ENCODE results near the gene SSBP2.
"Not testable (repeated sequence)": the region's sequence is repeated elsewhere in the genome, so short reads cannot be mapped to it uniquely, and the experiment has no call there.

Gene SSBP2

GRCh38 chr5:81717226-81717625 lies 33.7 kb downstream of the SSBP2 start:
- no peak for DNase-seq (ENCODE audit: low read depth)
- TF ChIP-seq CTCF (IDR thresholded peaks at IDR 0.05; ENCODE audit: low read depth, low read length, missing control alignments): no peak
- no peak overlapping the region for H3K4me3 ChIP-seq (ENCODE audit: low read depth, low read length)

- H3K4me3 ChIP-seq (ENCODE audit: low read depth, low read length); DNase-seq (ENCODE audit: low read depth): not testable (repeated sequence)
Measured at GRCh38 chr5:81714076-81714475, 36.8 kb downstream of the SSBP2 start.

GRCh38 chr5:81708889-81709288 lies 42.0 kb downstream of the SSBP2 start:
- H3K4me3 ChIP-seq (ENCODE audit: low read depth, low read length): no peak overlapping the region
- no peak for DNase-seq (ENCODE audit: low read depth)
- TF ChIP-seq CTCF (IDR thresholded peaks at IDR 0.05; ENCODE audit: low read depth, low read length, missing control alignments): no peak

GRCh38 chr5:81703840-81704239 lies 47.1 kb downstream of the SSBP2 start:
- no peak for TF ChIP-seq CTCF (IDR thresholded peaks at IDR 0.05; ENCODE audit: low read depth, low read length, missing control alignments)
- no peak for DNase-seq (ENCODE audit: low read depth)
- no peak overlapping the region for H3K4me3 ChIP-seq (ENCODE audit: low read depth, low read length)

- no peak overlapping the region for H3K4me3 ChIP-seq (ENCODE audit: low read depth, low read length)
- TF ChIP-seq CTCF (IDR thresholded peaks at IDR 0.05; ENCODE audit: low read depth, low read length, missing control alignments): no peak
- no peak for DNase-seq (ENCODE audit: low read depth)
Measured at GRCh38 chr5:81700166-81700565, 50.7 kb downstream of the SSBP2 start.

GRCh38 chr5:81698813-81699212 lies 52.1 kb downstream of the SSBP2 start:
- no peak overlapping the region for H3K4me3 ChIP-seq (ENCODE audit: low read depth, low read length)
- no peak for TF ChIP-seq CTCF (IDR thresholded peaks at IDR 0.05; ENCODE audit: low read depth, low read length, missing control alignments)
- no peak for DNase-seq (ENCODE audit: low read depth)

- no peak for TF ChIP-seq CTCF (IDR thresholded peaks at IDR 0.05; ENCODE audit: low read depth, low read length, missing control alignments)
- no peak overlapping the region for H3K4me3 ChIP-seq (ENCODE audit: low read depth, low read length)
- no peak for DNase-seq (ENCODE audit: low read depth)
Measured at GRCh38 chr5:81696418-81697397, 54.2 kb downstream of the SSBP2 start.

All from GM12864 (cell line).